ENCODE data around the gene ATP9A. TPM values are rescaled to one million over a fixed set of nuclear protein-coding genes. Genes with fewer than 3 reads are reported as not detected.
A peak's percentile ranks its signal among the peaks of the same experiment; 100 is the strongest.

Gene ATP9A
- total RNA-seq, 1 donor from 2014 or later: 37.6 TPM

DNA sequence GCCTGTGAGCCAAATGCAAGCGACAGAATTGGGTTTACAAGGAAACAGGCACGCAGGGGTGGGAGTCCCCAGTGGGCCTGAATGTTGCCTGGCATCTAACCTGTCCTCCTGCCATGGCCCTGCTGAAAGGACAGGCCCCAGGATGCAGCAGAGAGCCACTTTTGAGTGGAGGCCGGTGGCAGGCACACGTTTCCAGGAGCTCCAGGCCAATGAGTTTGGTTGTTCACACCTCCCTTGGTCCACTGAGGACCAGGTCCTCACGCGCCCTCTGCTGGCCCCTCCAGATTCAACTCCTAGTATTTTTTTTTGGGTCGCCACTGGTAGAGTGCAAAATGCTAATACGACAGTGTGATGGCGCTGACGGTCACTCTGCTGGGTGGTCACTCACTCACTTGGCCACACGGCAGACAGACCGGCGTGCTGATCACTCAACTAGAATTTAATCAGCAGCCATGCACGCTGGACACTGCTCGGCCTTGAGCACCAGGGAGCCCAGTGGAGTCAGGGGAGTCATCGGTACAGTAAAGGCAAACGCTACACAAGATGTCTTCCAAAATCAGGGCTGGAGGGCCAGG, 143.9 kb downstream of the ATP9A start:
- Histone ChIP-seq H3K36me3 (ENCODE audit: control insufficient read depth, insufficient read depth, low read length) (no peaks in the 10 kb centered on the region), H3K4me3 (ENCODE audit: low read depth, low read length) (no peak overlapping the region), H3K27me3 (ENCODE audit: control insufficient read depth, insufficient read depth, low read length) (no peaks in the 10 kb centered on the region)
- DNase-seq (ENCODE audit: low read depth): no peak
- TF ChIP-seq, protein P1, sequence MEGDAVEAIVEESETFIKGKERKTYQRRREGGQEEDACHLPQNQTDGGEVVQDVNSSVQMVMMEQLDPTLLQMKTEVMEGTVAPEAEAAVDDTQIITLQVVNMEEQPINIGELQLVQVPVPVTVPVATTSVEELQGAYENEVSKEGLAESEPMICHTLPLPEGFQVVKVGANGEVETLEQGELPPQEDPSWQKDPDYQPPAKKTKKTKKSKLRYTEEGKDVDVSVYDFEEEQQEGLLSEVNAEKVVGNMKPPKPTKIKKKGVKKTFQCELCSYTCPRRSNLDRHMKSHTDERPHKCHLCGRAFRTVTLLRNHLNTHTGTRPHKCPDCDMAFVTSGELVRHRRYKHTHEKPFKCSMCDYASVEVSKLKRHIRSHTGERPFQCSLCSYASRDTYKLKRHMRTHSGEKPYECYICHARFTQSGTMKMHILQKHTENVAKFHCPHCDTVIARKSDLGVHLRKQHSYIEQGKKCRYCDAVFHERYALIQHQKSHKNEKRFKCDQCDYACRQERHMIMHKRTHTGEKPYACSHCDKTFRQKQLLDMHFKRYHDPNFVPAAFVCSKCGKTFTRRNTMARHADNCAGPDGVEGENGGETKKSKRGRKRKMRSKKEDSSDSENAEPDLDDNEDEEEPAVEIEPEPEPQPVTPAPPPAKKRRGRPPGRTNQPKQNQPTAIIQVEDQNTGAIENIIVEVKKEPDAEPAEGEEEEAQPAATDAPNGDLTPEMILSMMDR (IDR thresholded peaks at IDR 0.05; ENCODE audit: insufficient read depth, low read length, poor library complexity, severe bottlenecking): peak; percentile 79

- TF ChIP-seq, protein P1 (IDR thresholded peaks at IDR 0.05; ENCODE audit: insufficient read depth, low read length, poor library complexity, severe bottlenecking): no peak
- Histone ChIP-seq H3K36me3 (ENCODE audit: control insufficient read depth, insufficient read depth, low read length) (no peaks in the 10 kb centered on the region), H3K4me3 (ENCODE audit: low read depth, low read length) (no peak overlapping the region), H3K27me3 (ENCODE audit: control insufficient read depth, insufficient read depth, low read length) (no peaks in the 10 kb centered on the region)
- DNase-seq (ENCODE audit: low read depth): no peak
Observed at GRCh38 chr20:51623255-51623654, 144.9 kb downstream of the ATP9A start.

GRCh38 chr20:51622004-51622874, 146.0 kb downstream of the ATP9A start:
- Histone ChIP-seq H3K4me3 (ENCODE audit: low read depth, low read length) (no peak overlapping the region), H3K27me3 (ENCODE audit: control insufficient read depth, insufficient read depth, low read length) (no peaks in the 10 kb centered on the region), H3K36me3 (ENCODE audit: control insufficient read depth, insufficient read depth, low read length) (peaks cover 3% of the 10 kb centered on the region)
- TF ChIP-seq, protein P1 (IDR thresholded peaks at IDR 0.05; ENCODE audit: insufficient read depth, low read length, poor library complexity, severe bottlenecking): no peak
- DNase-seq (ENCODE audit: low read depth): no peak

- H3K27me3 ChIP-seq (ENCODE audit: control insufficient read depth, insufficient read depth, low read length): no peaks in the 10 kb centered on the region
- TF ChIP-seq, protein P1 (IDR thresholded peaks at IDR 0.05; ENCODE audit: insufficient read depth, low read length, poor library complexity, severe bottlenecking): no peak
- no peak for DNase-seq (ENCODE audit: low read depth)
- peaks cover 3% of the 10 kb centered on the region for H3K36me3 ChIP-seq (ENCODE audit: control insufficient read depth, insufficient read depth, low read length)
- H3K4me3 ChIP-seq (ENCODE audit: low read depth, low read length): no peak overlapping the region
Observed at GRCh38 chr20:51620432-51620831, 147.8 kb downstream of the ATP9A start.

DNA sequence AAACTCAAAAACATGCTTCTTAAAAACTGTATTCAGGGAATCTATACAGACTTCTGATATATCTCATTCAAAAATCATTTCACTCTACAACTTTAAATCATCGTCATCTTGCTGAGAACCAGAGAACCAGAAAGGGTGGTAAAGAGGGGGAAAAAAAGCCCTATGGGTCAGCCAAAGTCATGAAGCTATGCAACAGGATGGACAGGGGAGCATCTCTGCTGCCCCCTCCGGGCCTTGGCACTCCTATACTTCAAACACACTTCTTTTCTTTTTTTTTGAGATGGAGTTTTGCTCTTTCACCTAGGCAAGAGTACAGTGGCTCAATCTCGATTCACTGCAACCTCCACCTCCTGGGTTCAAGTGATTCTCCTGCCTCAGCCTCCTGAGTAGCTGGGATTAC, 152.1 kb downstream of the ATP9A start:
- Histone ChIP-seq H3K4me3 (ENCODE audit: low read depth, low read length) (no peak overlapping the region), H3K36me3 (ENCODE audit: control insufficient read depth, insufficient read depth, low read length) (peaks cover 3% of the 10 kb centered on the region), H3K27me3 (ENCODE audit: control insufficient read depth, insufficient read depth, low read length) (no peaks in the 10 kb centered on the region)
- TF ChIP-seq, protein P1 (IDR thresholded peaks at IDR 0.05; ENCODE audit: insufficient read depth, low read length, poor library complexity, severe bottlenecking): peak; percentile 7
- no peak for DNase-seq (ENCODE audit: low read depth)
